Lung (tissue), 12 donors: ENCODE results near the gene UGT1A5. TPM values are rescaled to one million over a fixed set of nuclear protein-coding genes. Genes with fewer than 3 reads are reported as not detected.

Experiments used
- ATAC-seq: fragments of 200-7000 bp; cut with Tn5 transposase; one replicate; pipeline ENCODE4 v1.9.1; 2020; ENCODE audit warnings: moderate number of reproducible peaks; ENCODE audit not compliant: insufficient read depth, low FRiP score
- DNase-seq, 3 donors: peaks; one replicate each; pipeline ENCODE4 v3.0.0-alpha.2; 2013 to 2017
- H3K27ac ChIP-seq, 2 donors: one replicate each; pipeline ENCODE4 v1.5.1; 2013; ENCODE audit warnings: mild to moderate bottlenecking in 2 of 2, moderate library complexity in 2 of 2, control low read depth in 1 of 2, inconsistent platforms in 1 of 2, low read depth in 1 of 2, low read length in 1 of 2
- H3K27me3 ChIP-seq, 3 donors: one replicate each; pipeline ENCODE4 v1.5.1; 2013; ENCODE audit warnings: low read length in 2 of 3; ENCODE audit not compliant: control insufficient read depth in 3 of 3, insufficient read depth in 3 of 3
- H3K36me3 ChIP-seq, 4 donors: one replicate each; pipeline ENCODE4 v1.5.1; 2013; ENCODE audit warnings: low read length in 4 of 4, mild to moderate bottlenecking in 1 of 4, moderate library complexity in 1 of 4; ENCODE audit not compliant: control insufficient read depth in 4 of 4, insufficient read depth in 4 of 4
- H3K4me1 ChIP-seq, 5 donors: one replicate each; pipeline ENCODE4 v1.5.1; 2013; ENCODE audit warnings: low read length in 5 of 5, mild to moderate bottlenecking in 2 of 5, moderate library complexity in 1 of 5; ENCODE audit not compliant: control insufficient read depth in 5 of 5, insufficient read depth in 5 of 5
- H3K4me3 ChIP-seq: one replicate; pipeline ENCODE4 v1.5.1; 2013; ENCODE audit warnings: mild to moderate bottlenecking, control low read depth, moderate library complexity
- H3K9ac ChIP-seq, 2 donors: one replicate each; pipeline ENCODE4 v1.5.1; 2013; ENCODE audit warnings: low read length in 2 of 2, control low read depth in 1 of 2; ENCODE audit not compliant: insufficient read depth in 1 of 2
- H3K9me3 ChIP-seq, 4 donors: one replicate each; pipeline ENCODE4 v1.5.1; 2013; ENCODE audit warnings: low read length in 3 of 4, mild to moderate bottlenecking in 1 of 4, moderate library complexity in 1 of 4; ENCODE audit not compliant: control insufficient read depth in 4 of 4, insufficient read depth in 3 of 4
- CTCF ChIP-seq: IDR thresholded peaks from 2 replicates; pipeline ENCODE4 v1.5.1; 2012; ENCODE audit warnings: mild to moderate bottlenecking; ENCODE audit errors: control extremely low read depth, extremely low read depth
- WGBS, 2 donors: extraction: QIAGEN DNeasy Blood & Tissue Kit; methylation state at CpG; one replicate each; pipeline ENCODE4 v1.1.7; 2013; 5-methylcytosine and 5-hydroxymethylcytosine counted together
- polyA plus RNA-seq, 2 donors: library from polyadenylated mRNA; stranded (reverse); fragments of 200-250 nt; gene quantifications; one replicate each; pipeline ENCODE4 v1.2.1, GENCODE V29; 2013
- total RNA-seq, 2 donors: library from RNA; depleted of rRNA in 1 of 2; stranded (reverse); fragments of >200 nt in 1 of 2; gene quantifications; one replicate each; pipeline ENCODE4 v1.2.1, GENCODE V29; 2014 to 2021
- donor health status: control.
- donor health status: control.
- donor health status: Bipolar disorder and iron deficiency.
- donor health status: healthy.
- donor health status: DM: yes; HTN: yes; CAD: no.

The UGT1A5 gene
- total and polyA plus RNA-seq, 4 donors = 0.34 TPM; not detected in 3

GRCh38 chr2:233671290-233672161 is 41.2 kb upstream of the UGT1A5 start, which contains the start of gene UGT1A9:
Gene UGT1A9, plus strand, starts transcription at chr2:233671898. Its CDS starts 37 bp downstream, at chr2:233671935.
- Histone ChIP-seq H3K36me3 (no peaks in the 10 kb centered on the region), H3K4me1 (no peaks in the 10 kb centered on the region), H3K9me3 (peaks cover 0 to 2% (median 0%) of the 10 kb centered on the region in 4 donors), H3K4me3 (no peak within 1 kb of the TSS), H3K27me3 (no peaks in the 10 kb centered on the region), H3K27ac (no peak within 1 kb of the TSS), H3K9ac (no peak within 1 kb of the TSS)
- 86 to 90% methylated on average over 5 of the region's 5 CpGs for WGBS, 2 donors
- ATAC-seq = no peak
- TF ChIP-seq CTCF = no peak
- DNase-seq = no peak

DNA sequence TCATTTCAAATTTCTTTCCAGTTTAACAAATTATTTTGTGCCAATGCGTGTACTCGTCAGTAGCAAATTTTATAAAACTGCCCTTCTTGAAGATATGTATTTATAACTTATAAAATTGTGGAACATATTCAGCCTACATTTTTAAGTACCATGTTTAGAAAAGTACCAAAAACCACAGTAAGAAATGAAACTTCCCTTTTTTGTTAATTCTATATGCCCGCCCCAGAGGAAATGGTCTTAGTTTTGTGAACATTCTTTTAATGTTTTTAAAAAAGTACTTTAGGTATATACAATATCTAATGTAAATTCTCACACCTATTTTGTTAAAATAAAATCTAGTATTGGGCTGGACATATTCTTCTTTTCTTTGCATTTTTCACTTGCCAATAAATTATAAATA is 39.8 kb upstream of the UGT1A5 start:
- no peak for DNase-seq
- Histone ChIP-seq H3K9ac (no peak overlapping the region), H3K27me3 (no peaks in the 10 kb centered on the region), H3K27ac (no peak overlapping the region), H3K4me1 (no peaks in the 10 kb centered on the region), H3K9me3 (peaks cover 0 to 2% (median 0%) of the 10 kb centered on the region in 4 donors), H3K36me3 (no peaks in the 10 kb centered on the region), H3K4me3 (no peak overlapping the region)
- no peak for ATAC-seq
- WGBS, 2 donors = 65 to 67% methylated on average over 3 of the region's 3 CpGs
- no peak for TF ChIP-seq CTCF

DNA sequence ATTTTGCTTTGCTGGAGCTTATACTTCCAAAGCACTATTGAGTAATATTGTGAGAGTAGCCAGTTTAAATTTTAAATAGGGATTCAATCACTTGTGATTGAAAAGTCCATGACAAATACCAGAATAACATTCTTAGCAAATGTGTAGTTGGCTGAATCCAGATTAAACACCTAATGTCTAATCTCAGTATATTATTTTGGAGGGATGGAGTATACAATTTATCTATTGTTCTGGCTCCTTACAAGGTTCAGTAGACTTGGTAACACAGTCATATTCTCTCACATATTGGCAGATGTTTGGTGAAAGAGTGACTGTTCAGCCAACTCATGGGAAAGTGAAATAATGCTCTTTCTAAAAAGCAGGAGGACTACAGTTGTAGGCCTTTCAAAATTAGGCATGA is 38.8 kb upstream of the UGT1A5 start:
- DNase-seq = no peak
- no peak for TF ChIP-seq CTCF
- H3K9me3 ChIP-seq = peaks cover 0 to 2% (median 0%) of the 10 kb centered on the region in 4 donors
- H3K36me3 ChIP-seq = no peaks in the 10 kb centered on the region
- H3K9ac ChIP-seq = no peak overlapping the region
- ATAC-seq = no peak
- no peak overlapping the region for H3K4me3 ChIP-seq
- H3K4me1 ChIP-seq = no peaks in the 10 kb centered on the region
- H3K27ac ChIP-seq = no peak overlapping the region
- H3K27me3 ChIP-seq = no peaks in the 10 kb centered on the region
